KG1 (cell line): ENCODE measurements around the gene CDCP2.
"Not testable (repeated sequence)": the region's sequence is repeated elsewhere in the genome, so short reads cannot be mapped to it uniquely, and the experiment has no call there.

ENCODE experiments used
- DNase-seq: peaks from one replicate; lab custom pipeline; 2025; lab: John Stamatoyannopoulos, UW

Gene CDCP2

DNA sequence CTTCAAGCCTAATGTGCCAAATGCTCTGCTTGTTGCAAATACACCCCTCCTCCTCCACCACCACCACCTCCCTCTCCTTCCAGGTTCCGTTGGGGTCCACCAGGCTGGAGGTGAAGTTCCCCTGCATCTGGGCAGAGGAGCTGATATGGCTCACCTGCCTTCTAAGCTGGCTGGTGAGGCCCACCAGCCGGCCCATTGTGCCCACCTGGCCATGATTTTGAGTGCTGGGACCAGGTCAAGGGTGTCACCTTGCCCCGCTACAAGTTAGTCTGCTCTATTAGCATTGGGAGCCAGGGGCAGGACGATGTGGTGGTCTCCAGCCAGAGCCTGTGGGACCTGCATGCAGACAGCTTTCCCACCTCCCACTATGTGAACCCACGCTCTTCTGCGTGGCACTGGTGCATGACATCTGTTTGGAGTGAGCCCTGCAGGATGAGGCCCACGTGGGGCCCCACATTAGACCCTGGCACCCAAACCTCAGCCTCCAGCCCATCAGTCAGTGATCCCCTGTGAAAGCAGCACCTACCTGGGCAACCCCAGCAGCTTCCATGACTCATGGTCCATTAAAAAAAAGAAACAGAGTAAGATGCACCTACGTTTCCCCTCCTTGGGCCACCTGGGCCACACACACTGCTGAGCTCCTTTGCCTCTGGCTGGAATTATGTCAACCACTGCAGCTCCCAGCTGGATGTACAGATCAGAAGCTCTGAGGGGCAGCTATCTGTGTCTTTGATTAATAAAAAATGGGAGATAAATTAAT is 15.6 kb upstream of the CDCP2 start:
- DNase-seq, result no peak

GRCh38 chr1:54167422-54168139 is 14.8 kb upstream of the CDCP2 start:
- DNase-seq, result no peak

- not testable (repeated sequence) for DNase-seq
Observed at GRCh38 chr1:54166357-54166756, 13.6 kb upstream of the CDCP2 start.

DNA sequence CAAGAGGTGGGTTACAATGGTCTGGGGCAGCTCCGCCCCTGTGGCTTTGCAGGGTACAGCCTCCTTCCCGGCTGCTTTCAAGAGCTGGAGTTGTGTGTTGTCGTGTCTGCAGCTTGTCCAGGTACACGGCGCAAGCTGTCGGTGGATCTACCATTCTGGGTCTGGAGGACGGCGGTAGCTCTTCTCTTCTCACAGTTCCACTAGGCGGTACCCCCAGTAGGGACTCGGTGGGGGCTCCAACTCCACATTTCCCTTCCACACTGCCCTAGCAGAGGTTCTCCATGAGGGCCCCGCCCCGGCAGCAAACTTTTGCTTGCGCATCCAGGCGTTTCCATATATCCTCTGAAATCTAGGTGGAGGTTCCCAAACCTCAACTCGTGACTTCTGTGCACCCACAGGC is 12.3 kb upstream of the CDCP2 start:
- DNase-seq, result no peak

DNA sequence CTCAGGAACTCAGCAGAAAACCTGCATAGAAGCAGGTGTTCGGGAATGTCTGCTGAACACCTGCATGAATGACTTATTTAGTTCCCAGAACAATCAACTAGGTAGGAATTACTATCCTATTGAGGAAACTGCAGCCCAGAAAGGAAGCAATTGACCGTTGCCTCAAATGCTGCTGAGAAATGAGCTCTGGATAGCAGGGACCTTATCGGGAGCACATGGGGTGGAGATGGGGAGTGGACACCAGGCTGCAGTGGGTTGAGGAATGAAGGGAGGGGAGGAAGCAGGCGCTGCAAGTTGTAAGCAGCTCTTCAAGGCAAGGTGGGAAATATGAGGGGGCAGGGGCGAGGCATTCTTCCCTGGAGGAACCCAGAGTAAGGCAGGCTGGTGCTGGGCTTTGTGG is 10.8 kb upstream of the CDCP2 start:
- DNase-seq, result no peak

GRCh38 chr1:54163051-54163450 is 10.3 kb upstream of the CDCP2 start:
- DNase-seq, result no peak

- DNase-seq, result no peak
Observed at GRCh38 chr1:54161495-54162168, 8.8 kb upstream of the CDCP2 start.

- DNase-seq, result no peak
Observed at GRCh38 chr1:54160351-54160750, 7.6 kb upstream of the CDCP2 start.

GRCh38 chr1:54159733-54160316 is 7.0 kb upstream of the CDCP2 start:
- DNase-seq, result no peak

DNA sequence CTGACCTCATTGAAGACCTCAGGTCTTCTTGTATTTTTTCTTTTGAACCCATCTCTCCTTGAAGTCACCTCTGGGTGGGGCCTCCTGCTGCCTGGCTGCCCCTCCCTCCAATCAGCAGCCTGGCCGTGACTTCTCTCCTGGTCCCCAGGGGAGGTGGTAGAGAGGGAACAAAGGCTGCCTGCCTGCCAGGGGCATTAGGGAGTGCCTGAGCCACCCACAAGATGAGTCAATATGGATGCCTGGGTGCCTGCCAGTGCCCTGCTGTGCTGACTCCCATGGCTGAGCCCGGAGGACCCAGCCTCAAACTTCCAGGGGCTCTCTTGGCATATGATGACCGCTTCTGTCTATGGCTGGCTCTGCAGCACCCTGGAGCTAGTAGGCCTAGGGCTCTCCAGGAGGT is 5.3 kb upstream of the CDCP2 start:
- DNase-seq, result no peak

DNA sequence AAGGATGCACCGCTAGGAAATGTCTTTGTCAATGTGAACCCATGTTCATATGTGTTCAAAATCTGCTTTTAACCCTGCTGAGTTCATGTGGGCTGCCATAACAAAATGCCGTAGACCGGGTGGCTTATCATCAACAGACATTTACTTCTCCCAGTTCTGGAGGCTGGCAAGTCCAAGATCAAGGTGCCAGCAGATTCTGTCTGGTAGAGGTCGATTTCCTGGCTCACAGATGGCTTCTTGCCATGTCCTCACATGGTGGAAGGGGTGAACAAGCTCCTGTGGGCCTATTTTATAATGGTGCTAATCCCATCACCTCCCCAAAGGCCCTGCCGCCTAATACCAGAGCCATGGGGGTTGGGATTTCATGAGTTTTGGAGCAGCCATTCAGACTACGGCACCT is 4.6 kb upstream of the CDCP2 start:
- no peak for DNase-seq

GRCh38 chr1:54156986-54157385 is 4.2 kb upstream of the CDCP2 start:
- no peak for DNase-seq

GRCh38 chr1:54156201-54156600 is 3.4 kb upstream of the CDCP2 start:
- no peak for DNase-seq

GRCh38 chr1:54153535-54154439 is 987 bp upstream of the CDCP2 start:
- DNase-seq, result peak; percentile 12

- no peak for DNase-seq
Observed at GRCh38 chr1:54151013-54151412, 1.8 kb downstream of the CDCP2 start.

DNA sequence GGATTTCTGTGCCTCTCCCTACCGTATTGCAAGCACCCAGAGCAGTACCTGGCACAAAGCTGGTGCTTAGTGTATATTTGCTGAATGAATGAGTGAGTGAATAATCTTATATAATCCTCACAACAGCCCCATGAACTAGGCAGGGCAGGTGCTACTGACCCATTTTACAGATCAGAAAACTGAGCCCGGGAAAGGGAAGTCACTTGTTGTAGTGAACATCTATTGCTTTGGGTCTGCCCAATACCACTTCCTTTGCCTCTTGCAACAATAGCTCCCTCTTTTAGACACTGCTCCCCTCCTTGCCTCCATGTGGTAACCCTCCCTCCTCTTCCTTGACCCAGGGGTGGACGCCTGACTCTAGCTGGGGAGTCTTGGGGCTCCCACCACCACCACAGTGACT is 3.1 kb downstream of the CDCP2 start:
- DNase-seq, result no peak

DNA sequence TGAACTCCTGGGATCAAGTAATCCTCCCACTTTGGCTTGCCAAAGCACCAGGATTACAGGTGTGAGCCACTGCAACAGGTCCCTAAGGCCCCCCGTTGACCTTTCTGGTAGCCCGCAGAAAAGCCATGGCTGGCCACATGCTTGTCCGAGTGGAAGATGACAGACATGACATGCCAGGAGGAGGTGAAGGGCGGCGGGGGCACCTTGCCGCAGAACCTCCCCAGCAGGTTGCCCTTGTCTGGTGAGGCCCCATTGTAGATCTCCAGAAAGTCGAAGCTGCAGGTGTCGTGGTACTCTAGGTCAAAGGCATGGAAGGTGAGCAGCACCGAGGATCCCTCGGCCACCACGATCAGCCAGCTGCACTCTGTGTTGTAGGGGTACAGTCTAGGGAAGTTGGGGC is 8.4 kb downstream of the CDCP2 start:
- no peak for DNase-seq

DNA sequence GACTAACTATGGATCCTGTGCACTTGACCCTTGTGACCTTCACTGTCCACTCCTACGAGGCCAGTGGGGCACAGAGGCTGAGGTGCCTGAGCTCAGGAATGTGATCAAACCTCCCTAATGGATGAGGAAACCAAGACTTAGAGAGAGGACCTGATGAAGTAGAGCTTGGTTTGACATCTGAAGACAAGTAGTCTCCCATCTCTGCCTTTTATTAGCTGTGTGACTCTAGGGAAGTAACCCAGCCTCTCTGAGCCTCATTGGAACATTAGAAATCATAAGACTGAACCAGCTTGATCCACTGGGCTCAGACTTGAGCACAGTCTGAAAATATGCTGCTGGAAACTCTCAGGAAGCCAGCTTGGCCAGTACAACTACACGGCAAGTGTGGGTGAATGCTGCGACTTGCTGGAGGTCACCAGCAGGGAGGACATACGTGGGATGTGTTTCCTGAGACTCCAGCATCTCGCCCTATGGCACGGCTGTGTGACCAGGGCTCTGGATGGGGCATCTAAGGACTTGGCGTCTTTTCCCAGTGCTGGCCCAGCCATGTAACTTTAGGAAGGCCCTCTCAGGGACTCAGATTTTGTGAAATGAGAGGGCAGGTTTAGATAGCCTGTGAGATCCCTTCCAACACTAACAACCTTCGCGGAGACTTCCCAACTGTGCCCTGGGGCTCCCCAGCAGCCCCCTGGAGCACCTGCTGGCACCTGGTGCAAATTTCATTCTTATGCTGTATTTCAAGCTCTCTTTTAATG is 10.5 kb downstream of the CDCP2 start:
- no peak for DNase-seq

DNA sequence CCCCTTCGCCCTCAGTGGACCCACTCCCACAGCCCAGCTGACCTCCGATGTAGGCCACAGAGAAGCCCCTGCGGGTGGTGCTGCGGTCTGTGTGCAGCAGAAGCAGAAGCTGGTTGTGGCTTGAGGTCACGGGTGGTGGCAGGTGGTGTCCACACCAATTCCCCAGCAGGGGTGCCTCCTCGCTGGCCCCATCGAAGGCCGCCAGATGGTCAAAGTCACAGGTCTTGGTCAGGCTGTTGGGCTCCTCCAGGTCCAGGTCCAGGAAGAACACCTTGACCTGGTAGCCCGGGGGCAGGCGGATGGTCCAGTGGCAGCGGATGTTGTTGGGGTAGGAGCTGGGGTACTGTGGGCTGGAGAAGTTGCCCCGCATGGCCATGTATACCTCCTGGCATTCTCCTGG is 13.1 kb downstream of the CDCP2 start:
- DNase-seq, result no peak

GRCh38 chr1:54138994-54139393 is 13.8 kb downstream of the CDCP2 start:
- no peak for DNase-seq

DNA sequence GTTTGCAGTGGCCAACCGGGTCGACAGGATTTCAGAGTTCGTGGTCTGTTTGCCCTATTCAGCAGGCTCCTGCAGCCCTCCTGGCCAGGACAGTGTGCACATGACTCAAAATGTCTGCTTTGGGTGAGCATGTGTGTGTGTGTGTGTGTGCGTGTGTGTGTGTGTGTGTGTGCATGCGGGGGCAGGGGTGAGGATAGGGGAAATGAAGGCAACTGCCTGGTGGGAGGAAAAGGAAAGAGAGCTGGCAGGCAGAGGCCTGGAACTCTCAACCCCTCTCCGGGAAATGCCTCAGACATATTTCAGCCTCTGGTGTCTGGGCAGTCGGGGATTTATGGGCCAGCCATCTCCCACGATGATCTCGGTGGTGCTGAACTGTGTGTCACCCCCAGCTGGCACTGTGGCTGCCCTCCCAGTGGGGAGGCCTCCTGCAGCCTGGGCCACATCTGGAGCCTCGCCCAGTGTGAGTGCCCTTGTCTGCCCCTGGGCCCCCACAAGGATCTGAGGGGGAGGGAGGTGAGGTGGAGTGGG is 15.2 kb downstream of the CDCP2 start:
- DNase-seq, result no peak
